Left colon (tissue), 2 donors: ENCODE measurements around the gene CREB5. TPM values are rescaled to one million over a fixed set of nuclear protein-coding genes. Genes with fewer than 3 reads are reported as not detected.

Experiments
- ATAC-seq: fragments of 200-7000 bp; cut with Tn5 transposase; one replicate; pipeline ENCODE4 v1.9.1; 2020; ENCODE audit warnings: mild to moderate bottlenecking, moderate library complexity
- DNase-seq, 2 donors: peaks; one replicate each; pipeline ENCODE4 v3.0.0-alpha.2; 2020
- intact Hi-C, 2 donors: fragments of 100-400 bp; cut with DNase I in 1 of 2; cut with micrococcal nuclease in 1 of 2; formaldehyde crosslinking; loops; one replicate each; pipeline versions ENCODE4 v1.11.2 to v1.14.0; 2022; cut with DNase I, micrococcal nuclease
- long read RNA-seq: library from polyadenylated mRNA; unstranded; transcript quantifications from one replicate; pipeline ENCODE4 v2.0.0, GENCODE V29; 2021
- total RNA-seq, 2 donors: library from RNA; stranded (reverse); fragmentation: NEBNext Ultra II Directional; extraction: Animal tissue kit (Norgen Biotek cat#: 25700); gene quantifications; one replicate each; pipeline ENCODE4 v1.2.1, GENCODE V29; 2021
- donor health status: DM: no; HTN: no; CAD: no.
- donor health status: DM: yes; HTN: yes; CAD: no.

Gene CREB5, protein sequence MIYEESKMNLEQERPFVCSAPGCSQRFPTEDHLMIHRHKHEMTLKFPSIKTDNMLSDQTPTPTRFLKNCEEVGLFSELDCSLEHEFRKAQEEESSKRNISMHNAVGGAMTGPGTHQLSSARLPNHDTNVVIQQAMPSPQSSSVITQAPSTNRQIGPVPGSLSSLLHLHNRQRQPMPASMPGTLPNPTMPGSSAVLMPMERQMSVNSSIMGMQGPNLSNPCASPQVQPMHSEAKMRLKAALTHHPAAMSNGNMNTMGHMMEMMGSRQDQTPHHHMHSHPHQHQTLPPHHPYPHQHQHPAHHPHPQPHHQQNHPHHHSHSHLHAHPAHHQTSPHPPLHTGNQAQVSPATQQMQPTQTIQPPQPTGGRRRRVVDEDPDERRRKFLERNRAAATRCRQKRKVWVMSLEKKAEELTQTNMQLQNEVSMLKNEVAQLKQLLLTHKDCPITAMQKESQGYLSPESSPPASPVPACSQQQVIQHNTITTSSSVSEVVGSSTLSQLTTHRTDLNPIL
- 1 to 10 TPM; 1.8 to 2.4 TPM for total RNA-seq
- long read RNA-seq = 0 reads

DNA sequence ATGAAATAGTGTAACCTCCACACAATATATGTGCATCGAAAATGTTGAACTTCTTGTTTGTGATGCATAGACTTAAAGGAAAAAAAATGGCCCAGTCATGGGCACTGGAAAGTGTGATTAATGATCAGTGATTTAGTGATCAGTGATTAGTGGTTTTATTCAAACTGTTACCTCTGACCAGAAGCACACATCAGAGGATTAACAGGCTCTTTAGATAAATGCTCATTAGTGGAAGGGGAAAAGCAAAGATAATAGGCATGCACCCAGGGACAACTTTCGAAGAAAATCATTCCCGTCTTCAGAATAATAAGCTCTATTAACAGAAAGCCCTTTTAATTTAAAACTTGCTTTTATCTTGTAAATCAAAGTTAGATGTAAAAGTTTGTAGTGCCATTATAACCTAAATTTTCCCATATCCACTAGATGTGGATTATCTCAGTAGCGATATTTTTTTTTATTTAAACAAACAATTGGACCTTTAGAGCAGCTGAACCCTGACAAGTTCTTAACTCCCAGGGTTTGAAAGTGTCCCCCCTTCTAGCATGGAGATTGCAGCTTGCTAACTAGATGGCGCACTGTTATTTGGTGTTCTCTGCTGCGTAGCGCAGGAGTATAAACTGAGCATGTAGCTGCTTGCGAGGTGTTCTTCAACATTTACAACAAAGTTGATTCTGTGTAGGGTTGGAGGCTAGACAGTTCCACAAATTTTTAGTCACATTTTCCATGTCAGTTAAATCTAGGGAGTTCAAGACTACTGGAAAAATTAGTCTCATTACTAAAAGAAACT, at the start of gene CREB5:
Gene CREB5, plus strand, starts transcription at position 643 of the 787 bp plus-strand sequence. CDS start 397 bp downstream, outside the sequence.
- DNase-seq (no peak), ATAC-seq (no peak)
- intact Hi-C loops = no loop called here

DNA sequence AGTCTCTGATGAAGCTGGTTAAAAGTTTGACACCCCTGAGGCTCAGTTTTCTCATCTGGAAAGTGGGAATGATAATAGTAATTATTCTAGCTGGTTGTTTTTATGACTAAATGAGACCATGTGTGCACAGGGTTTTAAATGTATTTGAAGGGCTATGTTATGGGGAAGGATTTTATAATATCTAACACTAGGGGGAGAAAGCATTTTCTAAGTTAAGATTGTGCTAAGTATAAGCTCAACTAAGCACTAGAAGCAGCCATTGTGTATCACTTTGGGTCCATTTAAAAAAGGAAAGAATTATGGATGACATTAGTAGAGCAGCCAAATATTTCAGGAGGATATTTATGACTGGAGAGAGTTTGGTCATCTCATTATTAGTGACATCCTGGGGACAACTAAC, 49.5 kb upstream of the CREB5 start:
- intact Hi-C loops = no loop called here
- no peak for DNase-seq
- no peak for ATAC-seq

DNA sequence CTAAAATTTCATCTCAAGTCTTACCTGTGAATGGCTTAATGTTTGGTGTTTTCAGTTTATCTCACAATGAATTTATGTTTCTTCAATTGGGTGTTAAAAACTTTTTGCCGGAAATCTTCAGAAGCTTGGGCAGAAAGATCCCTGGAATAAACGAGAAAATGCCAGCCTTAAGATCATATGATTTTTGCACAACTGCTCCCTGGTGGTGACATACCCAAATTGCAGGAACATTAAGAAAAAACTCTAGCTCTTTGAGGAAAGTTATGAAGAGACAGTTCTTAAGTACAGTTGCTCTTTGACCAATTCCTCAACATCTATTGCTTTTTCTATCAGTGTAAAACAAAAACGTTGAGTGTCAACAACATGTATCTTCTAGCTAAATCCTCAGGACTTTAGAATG, 48.2 kb upstream of the CREB5 start:
- intact Hi-C loops = no loop called here
- ATAC-seq (no peak), DNase-seq (no peak)

DNA sequence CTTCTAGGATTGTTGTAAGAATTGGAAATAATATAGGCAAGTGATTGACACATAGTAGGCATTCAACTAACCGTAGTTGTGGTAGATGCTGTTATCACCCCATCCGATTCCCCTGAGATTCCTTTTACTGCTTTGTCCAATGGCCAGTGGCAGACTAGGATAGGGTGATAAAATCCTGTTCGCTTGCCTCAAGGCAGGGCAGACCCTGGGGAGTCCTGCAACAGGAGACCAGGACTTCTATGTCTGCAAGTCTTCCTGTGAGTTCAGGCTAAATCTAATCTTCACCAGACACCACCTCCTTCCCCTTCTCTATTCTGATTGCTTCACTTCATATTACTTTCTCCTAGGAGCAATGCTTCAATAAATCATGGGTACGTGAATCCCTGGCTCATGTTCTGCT, 42.8 kb upstream of the CREB5 start:
- ATAC-seq = no peak
- no peak for DNase-seq
- intact Hi-C loops = no loop called here

DNA sequence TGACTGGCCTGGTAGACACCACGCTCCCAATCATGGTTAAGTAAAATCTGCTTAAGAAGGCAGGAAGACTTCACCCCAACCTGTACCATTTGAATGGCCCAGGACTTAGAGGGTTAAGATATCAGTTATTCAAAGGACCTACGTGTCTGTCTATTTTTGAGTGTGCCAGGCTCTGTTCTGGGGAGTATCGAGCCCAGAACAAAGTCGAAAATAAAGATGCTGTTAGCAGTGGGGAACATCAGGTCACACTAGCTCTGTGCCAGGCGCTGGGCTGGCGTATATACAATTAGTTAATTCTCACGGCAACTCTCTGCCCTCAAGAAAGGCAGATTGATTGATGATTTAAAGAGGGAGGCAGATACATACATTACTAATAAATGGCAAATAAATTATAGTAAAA, 40.5 kb upstream of the CREB5 start:
- DNase-seq (no peak), ATAC-seq (no peak)
- intact Hi-C loops = no loop called here

DNA sequence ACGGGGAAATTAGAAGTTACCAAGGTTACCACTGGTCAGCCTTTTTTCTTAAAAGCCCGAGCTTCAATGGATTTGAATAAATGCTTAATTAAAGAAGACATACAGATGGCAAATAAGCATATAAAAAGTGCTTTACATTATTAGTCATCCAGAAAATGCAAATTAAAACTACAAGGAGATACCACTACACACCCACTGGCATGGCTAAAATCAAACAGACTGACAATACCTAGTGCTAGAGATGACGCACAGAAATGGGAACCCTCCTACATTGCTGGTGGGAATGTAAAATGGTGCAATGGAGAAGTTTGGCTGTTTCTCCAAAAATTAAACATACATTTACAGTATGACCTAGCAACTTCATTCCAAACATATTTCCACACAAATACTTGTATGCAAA, 38.3 kb upstream of the CREB5 start:
- intact Hi-C loops = no loop called here
- ATAC-seq = no peak
- no peak for DNase-seq

DNA sequence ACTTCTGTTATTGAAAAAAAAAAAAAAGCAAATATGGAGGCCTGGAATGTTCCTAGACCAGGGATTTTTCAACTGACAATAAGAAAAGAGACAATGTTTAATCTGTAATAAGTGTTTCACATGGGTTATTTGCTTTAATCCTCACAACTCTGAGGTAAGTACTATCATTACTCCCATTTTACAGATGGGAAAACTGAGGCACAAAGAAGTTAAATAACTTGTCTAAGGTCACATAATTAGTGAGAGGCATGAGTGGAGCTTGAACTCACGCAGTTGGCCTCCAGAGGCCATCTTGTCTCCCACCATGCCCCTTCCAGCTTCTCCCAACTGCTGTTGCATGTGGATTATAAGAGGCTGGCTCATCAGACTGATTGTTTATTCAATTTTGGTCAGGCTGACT, 36.6 kb upstream of the CREB5 start:
- ATAC-seq (no peak), DNase-seq (no peak)
- intact Hi-C loops = no loop called here

DNA sequence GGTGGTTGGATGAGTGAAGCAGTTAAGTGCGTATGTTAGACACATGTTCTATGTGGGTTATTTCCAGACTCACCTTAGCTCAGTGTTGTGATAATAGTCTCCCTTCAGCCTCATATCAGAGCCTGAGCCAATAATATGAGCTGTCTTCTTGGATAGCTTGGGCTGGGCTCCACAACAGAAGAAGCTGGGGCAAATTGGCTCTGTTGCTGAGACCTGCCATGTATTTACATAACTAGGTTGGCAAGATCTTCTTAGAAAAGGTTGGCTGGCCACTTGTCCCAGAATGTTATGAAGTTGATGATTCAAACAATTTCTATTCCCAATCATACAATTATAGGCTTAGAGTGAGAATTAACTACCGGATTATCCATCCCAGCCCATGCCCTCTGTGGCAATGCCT, 35.7 kb upstream of the CREB5 start:
- ATAC-seq (no peak), DNase-seq (no peak)
- intact Hi-C loops = no loop called here

DNA sequence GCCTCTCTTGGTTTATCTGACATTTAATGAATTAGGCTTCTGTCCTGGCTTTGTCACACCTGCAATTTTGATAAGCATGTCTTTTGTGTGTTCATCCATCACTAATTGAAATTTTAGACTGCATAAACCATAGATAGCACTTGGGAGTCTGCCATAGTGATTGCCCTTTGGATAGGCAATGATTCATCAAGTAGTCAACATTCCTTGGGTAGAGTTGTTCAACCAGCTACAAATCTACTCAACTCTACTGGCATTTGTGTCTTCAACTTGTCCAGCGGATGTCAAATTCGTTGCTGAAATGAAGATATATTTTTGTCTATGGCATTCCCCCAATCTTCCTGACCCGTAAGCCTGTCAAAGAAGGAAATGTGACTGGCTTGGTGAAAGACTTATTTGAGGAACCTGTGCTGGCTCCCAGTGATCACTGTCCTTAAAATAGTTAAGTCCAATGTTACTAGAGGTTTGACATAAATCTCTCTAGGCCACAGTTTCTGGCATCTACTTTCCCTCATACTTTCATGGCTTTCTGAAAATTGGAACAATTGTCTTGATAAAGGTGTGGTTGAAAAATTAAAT, 33.7 kb upstream of the CREB5 start:
- intact Hi-C loops = no loop called here
- ATAC-seq (no peak), DNase-seq (no peak)

DNA sequence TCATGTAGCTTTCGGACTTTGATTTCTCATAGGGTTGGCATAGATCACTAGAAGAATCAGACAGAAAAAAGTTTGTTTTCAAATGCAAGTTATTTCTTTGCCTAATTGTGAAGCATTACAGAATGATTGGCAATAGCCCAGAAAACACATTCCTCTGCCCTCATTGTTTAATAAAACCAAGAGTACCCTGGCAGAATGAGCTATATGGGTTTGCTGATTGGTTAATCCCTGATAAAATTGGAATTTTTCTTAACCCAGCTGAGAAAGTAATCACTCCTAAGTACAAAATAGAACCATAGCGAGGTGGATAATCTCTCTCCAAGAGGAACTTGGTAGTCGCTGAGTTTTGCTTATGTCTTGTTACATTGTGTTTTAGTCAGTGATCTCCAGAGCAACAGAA, 30.9 kb upstream of the CREB5 start:
- no peak for ATAC-seq
- no peak for DNase-seq
- intact Hi-C loops = loop anchor here in 1 of 2 donors (10.0 kb wide), 1 partner anchor 143 kb away; no protein-coding TSS in a partner anchor

DNA sequence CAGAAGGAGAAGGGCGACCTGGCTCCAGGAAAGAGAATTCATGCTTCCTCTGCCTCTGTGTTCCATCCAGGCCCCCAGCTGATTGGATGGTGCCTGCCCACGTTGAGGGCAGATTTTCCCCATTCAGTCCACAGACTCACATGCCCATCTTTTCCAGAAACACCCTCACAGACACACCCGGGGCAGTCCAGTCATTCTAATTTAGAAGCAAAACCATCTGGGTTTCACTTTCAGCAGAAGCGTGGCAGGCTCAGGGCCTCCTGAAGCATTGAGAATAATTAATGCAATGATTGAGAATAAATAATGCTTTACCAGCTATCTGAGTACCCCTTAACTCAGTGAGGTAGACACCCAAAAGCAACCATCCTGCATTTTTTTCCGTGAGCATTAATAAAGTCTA, 30.2 kb upstream of the CREB5 start:
- intact Hi-C loops = loop anchor here in 1 of 2 donors (10.0 kb wide), 1 partner anchor 143 kb away; no protein-coding TSS in a partner anchor

DNA sequence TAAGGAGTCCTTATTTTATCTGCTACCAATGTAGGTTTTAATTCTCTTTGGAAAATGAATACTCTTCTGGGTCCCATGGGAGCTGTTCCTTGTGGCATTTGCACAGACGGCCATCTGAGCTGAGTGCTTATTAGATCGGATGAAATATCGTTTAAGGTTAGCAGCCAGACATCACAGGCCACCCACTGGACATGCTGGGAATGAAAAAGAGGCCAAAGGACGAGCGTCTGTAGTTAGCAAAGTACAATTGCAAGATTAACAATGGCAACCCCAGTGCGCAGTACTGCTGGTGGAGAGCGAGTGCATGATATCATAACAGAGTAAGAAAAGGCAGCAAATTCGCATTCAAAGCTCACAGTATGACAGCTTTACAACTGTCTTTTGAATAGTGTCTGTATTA, 28.3 kb upstream of the CREB5 start:
- intact Hi-C loops = loop anchor here in 1 of 2 donors (10.0 kb wide), 1 partner anchor 141 kb away; no protein-coding TSS in a partner anchor
- DNase-seq = no peak
- ATAC-seq = no peak

More for the DNA sequence above, 30.2 kb upstream of the CREB5 start:
- ATAC-seq = no peak
- no peak for DNase-seq

DNA sequence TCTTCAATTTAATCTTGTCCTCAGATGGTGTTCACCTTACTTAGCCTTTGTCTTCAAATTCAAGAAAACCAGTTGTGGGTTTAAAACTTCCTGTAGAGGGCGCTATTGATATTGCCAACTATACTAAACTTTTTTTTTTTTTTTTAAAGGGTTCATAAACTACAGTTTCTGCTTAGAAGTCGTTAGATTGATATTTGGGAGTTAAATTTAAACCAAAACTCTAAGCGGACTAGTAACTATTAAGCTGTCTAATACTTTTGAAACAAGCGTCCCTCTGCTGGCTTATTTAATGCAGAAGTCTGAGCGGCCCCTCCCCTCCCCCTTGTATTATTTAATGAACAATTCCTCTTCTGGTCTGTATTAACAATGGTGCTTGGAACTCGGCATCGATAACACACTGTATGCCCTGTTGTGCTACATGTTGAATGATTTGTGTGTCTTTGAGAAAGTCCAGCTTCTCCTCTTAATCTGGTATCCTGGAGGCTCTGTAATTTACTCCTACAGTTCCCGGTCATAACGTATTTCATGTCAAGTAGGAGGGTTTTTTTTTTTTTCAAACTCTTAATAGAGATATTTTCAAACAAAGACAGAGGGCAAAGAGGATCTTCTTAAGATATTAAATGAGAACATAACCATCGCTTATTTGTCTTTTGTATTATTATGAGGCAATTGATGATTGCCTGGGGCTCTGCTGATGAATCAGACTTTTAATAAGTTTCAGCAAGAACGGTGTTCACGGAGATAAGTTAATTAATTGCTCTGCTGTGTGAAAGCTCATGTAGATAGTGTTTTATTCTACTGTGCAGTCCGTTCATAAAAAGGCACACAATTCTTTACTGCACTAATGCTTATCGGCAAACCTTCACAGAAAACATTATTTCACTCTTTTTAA, 22.6 kb upstream of the CREB5 start:
- no peak for ATAC-seq
- no peak for DNase-seq
- intact Hi-C loops = loop anchor here in 1 of 2 donors (2.0 to 10.0 kb wide), 2 partner anchors 135 to 463 kb away; no protein-coding TSS in a partner anchor

DNA sequence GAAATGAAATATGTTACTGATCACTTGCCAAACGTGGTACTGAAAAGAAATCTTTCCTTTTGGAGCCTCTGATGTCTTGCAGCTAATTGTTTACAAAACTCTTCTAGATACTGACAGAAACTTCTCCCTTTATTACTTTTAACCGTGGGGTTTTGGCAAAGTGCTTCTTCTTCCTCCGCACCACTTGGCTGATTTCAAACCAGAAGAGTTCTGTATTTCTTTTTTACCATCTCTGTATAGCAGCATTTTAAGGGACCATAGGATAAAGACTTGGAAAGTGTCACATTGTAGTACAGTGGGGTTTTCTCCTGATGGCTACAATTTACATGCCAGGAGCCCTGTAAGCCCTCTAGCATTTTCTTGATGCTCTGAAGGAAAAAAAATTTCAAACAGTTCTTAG, 21.9 kb upstream of the CREB5 start:
- no peak for DNase-seq
- no peak for ATAC-seq
- intact Hi-C loops = loop anchor here in 1 of 2 donors (2.0 kb wide), 1 partner anchor 462 kb away; no protein-coding TSS in a partner anchor

DNA sequence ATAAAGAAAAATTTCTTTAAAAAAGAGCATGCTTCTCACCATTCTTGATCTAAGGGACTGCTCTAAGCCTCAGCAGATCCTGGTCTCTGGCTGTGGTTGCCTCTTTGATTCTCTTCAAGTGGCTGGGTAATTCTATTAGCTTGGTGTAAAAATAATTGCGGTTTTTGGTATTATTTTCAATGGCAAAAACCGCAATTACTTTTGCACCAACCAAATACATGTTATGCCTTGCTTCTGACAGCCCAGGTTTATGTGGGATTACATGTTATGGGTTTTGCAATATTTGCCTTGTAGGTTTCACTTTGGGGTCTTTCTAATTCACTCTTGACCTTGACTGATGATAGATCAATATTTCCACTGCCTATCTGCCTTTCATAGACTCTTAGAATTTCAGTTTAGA, 20.0 kb upstream of the CREB5 start:
- no peak for ATAC-seq
- intact Hi-C loops = no loop called here
- DNase-seq = no peak

DNA sequence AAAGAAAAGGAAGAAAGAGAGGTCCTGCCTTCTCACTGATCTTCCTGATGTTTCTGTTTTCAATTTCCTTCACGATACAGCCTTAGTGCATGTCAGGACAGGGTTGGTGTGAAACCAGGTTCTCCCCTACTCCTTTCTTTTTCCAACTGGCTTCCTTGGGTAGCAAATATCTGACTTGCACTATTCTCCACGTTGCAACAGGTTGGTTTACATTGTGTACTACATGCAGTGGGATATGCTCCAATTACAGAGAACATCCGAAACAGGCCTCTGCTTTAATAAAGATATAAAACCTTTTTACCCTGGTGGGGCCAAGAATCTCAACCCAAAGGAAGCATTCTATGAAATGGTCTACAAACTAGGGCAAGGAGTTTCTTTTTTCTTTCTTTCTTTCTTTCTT, 16.9 kb upstream of the CREB5 start:
- intact Hi-C loops = no loop called here
- DNase-seq (no peak), ATAC-seq (no peak)

DNA sequence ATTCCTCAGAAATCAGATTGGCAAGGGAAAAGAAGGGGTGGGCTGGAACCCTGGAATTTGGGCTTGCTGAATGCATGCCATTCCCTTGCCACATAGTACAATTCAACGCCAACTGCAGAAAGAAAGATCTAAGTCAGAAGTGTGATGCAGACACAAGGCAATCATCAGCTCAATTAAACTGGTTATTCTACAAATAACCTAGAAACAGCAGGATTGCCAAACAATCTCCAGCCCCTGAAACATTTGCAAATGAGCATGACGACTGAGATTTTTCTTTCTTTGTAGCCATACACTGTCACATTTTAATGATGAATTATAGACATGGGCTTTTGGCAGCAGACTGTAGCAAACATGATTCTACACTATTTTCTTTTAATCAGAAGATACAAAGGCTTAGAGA, 16.5 kb upstream of the CREB5 start:
- intact Hi-C loops = no loop called here
- no peak for DNase-seq
- no peak for ATAC-seq

DNA sequence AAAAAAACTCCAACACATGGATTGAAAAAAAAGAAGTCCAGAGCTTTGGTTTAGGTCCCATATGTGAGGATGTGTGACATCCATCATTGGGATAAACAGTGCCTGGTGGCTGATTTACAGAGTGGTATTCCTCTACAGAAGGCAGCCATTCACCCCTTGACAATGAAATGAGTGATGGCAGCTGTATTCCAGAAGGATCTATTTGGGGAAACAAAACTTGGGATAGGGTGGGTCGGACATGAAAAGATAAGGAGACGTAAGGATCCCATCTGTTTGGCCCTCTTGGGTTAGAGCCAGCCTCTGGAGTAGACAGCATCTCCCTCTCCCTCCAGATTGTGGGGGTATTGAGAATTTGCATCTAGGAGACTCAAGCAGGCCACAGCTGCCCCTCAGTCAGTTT, 15.2 kb upstream of the CREB5 start:
- ATAC-seq (no peak), DNase-seq (no peak)
- intact Hi-C loops = no loop called here
